Chondrocyte (in vitro differentiated cells): ENCODE results near the gene FAF1. TPM values are rescaled to one million over a fixed set of nuclear protein-coding genes. Genes with fewer than 3 reads are reported as not detected.

Experiments
- DNase-seq: peaks from one replicate; pipeline ENCODE4 v3.0.0; 2021; ENCODE audit warnings: mixed read lengths, low spot score
- H3K27ac Mint-ChIP-seq: one replicate; pipeline ENCODE4 v1.8.0; 2021; ENCODE audit warnings: mild to moderate bottlenecking, moderate library complexity, mixed read lengths; ENCODE audit not compliant: unreplicated experiment
- H3K27me3 Mint-ChIP-seq: 2 replicates; pipeline ENCODE4 v1.8.0; 2021; ENCODE audit warnings: low read depth, mixed read lengths
- H3K36me3 Mint-ChIP-seq: 2 replicates; pipeline ENCODE4 v1.8.0; 2021; ENCODE audit warnings: low read depth, mixed read lengths
- H3K4me1 Mint-ChIP-seq: 2 replicates; pipeline ENCODE4 v1.8.0; 2021; ENCODE audit warnings: low read depth, mild to moderate bottlenecking, mixed read lengths
- H3K4me3 Mint-ChIP-seq: one replicate; pipeline ENCODE4 v1.8.0; 2021; ENCODE audit warnings: mild to moderate bottlenecking, moderate library complexity, mixed read lengths; ENCODE audit not compliant: unreplicated experiment
- H3K9me3 Mint-ChIP-seq: 2 replicates; pipeline ENCODE4 v1.8.0; 2021; ENCODE audit warnings: low read depth, mixed read lengths
- total RNA-seq: library from RNA; stranded (reverse); gene quantifications from 3 replicates; pipeline ENCODE4 v1.2.1, GENCODE V29; 2021
- TF ChIP-seq, protein P1 (sequence below): fragments of 200-600 bp; sonication (generic); IDR thresholded peaks from 2 replicates; pipeline ENCODE4 v1.5.0; 2021; ENCODE audit warnings: antibody characterized with exemption, mild to moderate bottlenecking, moderate library complexity

Gene FAF1
- total RNA-seq, 1 donor from 2014 or later: 38.7 TPM

DNA sequence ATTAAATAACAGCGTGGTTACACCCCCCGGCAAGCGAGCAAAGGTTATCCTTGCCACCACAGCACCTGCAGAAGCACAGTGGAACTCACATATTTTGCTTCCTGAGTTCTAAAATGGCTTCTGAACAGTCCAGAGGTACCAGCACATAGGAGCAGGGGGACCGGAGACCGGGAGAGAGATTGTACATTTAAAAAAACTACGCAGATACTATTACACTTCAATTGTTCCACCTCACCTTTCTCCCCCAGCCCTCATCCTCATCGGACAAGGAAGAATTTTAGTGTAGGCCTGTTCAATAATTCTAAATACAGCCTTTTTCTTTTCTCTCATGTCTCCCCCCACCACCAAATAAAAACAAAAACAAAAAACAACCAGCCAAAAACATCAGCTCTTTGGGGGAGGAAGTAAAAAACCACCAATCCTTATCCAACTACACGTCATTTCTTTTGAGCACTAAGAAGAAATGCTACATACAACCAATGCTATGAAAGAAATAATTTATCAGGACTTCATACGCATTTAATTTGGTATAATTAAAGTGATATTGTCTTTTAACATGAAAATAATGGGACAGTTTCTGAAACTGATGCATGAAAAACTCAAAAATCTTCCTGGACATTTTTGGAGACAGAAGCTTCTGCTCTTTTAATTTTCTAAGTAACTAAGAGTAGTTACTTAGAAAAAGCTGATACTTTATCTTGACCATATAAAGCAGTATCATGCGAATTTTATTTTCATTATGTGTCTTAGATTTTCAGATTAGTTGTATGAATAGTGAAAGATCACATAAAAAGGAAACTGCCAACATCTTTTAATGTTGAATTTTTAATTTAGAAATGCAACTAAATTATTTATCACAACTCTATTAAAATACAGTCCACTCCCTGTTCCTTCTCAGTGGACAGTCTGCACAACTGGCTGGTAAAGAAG is 19.1 kb upstream of the FAF1 start:
- Mint-ChIP-seq H3K36me3 (no peaks in the 10 kb centered on the region), H3K27ac (no peak overlapping the region), H3K4me3 (peak overlapping the region; percentile 63), H3K9me3 (no peaks in the 10 kb centered on the region), H3K4me1 (peaks cover 12% of the 10 kb centered on the region), H3K27me3 (peaks cover 51% of the 10 kb centered on the region)
- TF ChIP-seq, protein P1, sequence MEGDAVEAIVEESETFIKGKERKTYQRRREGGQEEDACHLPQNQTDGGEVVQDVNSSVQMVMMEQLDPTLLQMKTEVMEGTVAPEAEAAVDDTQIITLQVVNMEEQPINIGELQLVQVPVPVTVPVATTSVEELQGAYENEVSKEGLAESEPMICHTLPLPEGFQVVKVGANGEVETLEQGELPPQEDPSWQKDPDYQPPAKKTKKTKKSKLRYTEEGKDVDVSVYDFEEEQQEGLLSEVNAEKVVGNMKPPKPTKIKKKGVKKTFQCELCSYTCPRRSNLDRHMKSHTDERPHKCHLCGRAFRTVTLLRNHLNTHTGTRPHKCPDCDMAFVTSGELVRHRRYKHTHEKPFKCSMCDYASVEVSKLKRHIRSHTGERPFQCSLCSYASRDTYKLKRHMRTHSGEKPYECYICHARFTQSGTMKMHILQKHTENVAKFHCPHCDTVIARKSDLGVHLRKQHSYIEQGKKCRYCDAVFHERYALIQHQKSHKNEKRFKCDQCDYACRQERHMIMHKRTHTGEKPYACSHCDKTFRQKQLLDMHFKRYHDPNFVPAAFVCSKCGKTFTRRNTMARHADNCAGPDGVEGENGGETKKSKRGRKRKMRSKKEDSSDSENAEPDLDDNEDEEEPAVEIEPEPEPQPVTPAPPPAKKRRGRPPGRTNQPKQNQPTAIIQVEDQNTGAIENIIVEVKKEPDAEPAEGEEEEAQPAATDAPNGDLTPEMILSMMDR: no peak
- DNase-seq: no peak

DNA sequence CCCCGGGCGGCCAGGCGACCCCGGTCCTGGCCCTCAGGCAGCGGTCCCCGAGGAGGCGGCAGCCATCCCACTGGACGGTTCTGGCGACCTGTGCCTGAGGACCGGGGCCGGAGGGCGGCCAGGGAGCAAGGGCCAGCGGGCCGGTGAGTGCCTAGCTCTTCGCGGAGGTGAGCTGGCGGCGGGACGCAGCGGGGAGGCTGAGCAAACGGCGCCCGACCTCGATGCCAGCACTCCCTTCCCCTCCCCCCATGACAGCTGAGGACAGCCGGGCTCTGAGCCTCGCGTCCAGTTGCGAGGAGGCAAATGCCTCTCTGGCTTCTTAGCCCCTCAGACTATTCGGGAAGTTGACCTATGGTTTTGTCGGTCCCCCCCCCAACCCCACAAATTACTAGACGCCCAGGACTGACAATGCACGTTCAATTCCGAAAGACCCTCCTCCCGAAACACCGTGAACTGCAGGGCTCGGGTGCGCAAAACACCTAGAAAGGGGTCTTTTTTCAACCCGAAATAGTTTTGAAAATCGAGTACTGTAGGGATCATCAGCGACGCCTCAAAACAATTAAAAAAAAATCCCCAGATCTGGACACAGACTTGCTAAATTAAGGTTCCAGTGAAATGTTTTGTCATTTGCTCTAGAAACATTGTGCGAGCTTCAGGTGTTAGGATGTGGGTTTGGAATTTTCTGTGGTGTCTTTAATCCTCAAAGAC is 18.2 kb upstream of the FAF1 start:
- TF ChIP-seq, protein P1: no peak
- H3K27ac Mint-ChIP-seq: no peak overlapping the region

DNA sequence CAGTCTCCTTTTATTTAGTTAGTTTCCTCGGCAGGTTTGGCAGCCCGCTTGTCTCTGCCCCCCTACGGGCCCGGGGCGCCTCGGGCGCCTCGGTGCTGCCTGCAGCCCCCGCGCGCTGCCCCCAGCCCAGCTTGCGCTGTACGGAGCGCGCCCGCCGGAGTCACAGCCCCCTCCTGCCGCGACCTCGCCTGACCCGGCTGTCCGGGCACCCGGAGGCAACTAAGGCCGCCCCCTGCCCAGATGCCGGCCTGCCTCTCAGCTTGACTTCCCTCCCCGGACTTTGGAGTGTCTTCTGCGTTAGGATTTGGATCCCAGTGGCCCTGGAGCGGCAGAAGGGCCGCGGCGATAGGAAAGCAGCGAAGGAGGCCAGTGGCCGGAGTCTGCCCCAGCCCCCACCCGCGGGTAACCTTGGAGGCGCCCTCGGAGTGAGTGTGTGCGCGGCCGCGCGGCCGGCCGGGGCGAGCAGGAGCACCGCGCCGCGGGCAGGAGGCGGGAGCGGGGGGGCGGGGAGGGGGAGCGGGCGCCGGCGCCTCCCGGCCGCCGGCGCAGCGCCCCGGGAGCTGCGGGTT is 17.6 kb upstream of the FAF1 start:
- Mint-ChIP-seq H3K27me3 (peaks cover 41% of the 10 kb centered on the region), H3K27ac (peak overlapping the region; percentile 27), H3K4me1 (peaks cover 12% of the 10 kb centered on the region), H3K4me3 (peak overlapping the region; percentile 77), H3K36me3 (peaks cover 1% of the 10 kb centered on the region), H3K9me3 (no peaks in the 10 kb centered on the region)
- TF ChIP-seq, protein P1: no peak
- no peak for DNase-seq

More for the DNA sequence above, 18.2 kb upstream of the FAF1 start:
- Mint-ChIP-seq H3K36me3 (peaks cover 1% of the 10 kb centered on the region), H3K4me3 (peak overlapping the region; percentile 63), H3K4me1 (peaks cover 12% of the 10 kb centered on the region), H3K27me3 (peaks cover 47% of the 10 kb centered on the region), H3K9me3 (no peaks in the 10 kb centered on the region)
- no peak for DNase-seq

DNA sequence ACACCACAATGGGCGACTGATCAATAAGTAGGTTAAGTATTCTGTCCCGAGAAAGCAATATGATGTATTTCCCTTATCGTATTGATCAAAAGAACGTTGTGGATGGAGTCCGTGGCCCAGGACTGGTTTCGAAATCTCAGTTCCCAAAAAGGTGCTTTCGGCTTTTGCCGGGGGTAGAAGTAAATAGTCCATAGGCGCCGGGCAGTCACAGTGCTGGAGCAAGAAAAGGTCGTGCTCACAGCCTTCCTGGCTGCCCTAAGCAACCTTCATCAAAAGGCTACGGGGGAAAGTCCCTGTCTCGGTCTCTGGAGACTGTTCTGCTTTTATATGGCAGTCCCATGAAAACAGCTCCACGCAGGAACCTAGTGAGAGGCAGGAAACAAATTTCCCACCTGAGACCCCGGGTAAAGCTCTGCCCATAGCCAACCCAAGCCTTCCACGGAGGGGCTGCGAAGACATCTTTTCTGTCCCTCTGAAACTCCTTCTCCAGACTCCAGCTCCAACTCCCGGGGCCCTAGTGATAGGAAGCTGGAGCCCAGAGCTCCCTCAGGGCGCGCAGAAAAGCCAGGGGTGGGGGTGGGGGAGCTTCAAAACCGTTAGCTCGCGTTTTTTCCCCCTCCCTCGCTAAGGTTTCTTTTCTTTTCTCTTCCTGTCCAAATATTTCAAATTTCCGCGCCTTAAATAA is 17.0 kb upstream of the FAF1 start:
- TF ChIP-seq, protein P1: no peak

More for the DNA sequence above, 17.0 kb upstream of the FAF1 start:
- Mint-ChIP-seq H3K36me3 (peaks cover 1% of the 10 kb centered on the region), H3K4me1 (peaks cover 12% of the 10 kb centered on the region), H3K27ac (no peak overlapping the region), H3K4me3 (peak overlapping the region; percentile 77), H3K9me3 (no peaks in the 10 kb centered on the region), H3K27me3 (peaks cover 38% of the 10 kb centered on the region)
- DNase-seq: no peak
